HG03280 (cell line): ENCODE measurements around the gene SERINC4.

Experiments
- ATAC-seq: cut with Tn5 transposase; IDR thresholded peaks from one replicate; pipeline ENCODE4 v1.9.1; 2021; ENCODE audit warnings: mild to moderate bottlenecking, moderate library complexity; ENCODE audit not compliant: unreplicated experiment

Gene SERINC4

DNA sequence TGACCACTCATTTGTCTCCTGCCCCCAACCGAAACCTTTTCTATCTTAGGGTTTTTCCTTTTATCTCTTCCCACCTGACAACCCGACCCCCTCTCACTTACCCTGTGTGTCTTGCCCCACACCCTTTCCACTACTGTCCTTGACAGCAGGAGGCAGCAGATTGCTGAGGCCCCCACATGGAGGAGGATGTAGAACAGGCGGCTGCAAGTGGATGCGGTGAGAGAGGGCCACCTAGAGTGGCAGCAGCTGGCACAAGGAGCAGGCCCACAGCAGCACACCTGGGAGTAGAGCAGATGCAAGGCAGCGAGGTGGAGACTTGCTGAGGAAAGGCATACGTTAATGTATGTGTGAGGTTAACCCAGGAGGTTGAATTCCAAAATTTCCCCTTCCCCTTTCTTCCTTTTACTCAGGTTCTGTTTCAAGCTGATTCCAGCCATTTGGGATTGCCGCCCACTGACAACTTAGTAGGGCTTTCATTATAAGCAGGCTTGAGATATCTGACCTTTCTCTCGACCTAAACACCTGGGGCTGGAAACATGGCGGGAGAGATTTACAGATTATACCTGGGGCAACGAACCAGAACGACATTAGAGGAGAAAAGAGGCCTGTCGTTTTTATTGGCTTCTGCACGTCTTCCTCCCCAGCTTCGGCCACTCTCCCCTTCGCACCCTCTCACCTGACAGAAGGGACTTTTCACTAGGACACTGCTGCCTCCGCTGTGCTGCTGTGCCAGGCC, 643 bp downstream of the SERINC4 start:
- ATAC-seq = no peak

DNA sequence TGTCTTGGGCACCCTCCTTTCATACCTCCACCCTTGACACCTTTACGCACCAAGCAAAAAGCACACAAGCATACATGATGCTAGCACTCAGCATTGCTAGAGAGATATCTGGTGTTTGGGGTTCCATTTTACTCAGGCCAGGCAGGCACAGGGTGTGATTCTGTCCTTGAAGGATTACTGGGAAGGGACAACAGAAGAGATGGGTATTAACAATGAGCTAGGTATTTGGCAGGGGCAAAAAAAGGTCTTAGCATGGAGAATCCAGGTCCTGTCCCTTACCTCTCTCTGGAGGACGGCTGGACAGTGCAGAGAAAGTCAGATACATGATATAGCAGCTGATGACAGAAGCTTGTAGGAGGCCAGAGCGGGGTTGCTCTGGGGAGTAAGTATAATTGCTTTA, 3.5 kb downstream of the SERINC4 start:
- no peak for ATAC-seq

DNA sequence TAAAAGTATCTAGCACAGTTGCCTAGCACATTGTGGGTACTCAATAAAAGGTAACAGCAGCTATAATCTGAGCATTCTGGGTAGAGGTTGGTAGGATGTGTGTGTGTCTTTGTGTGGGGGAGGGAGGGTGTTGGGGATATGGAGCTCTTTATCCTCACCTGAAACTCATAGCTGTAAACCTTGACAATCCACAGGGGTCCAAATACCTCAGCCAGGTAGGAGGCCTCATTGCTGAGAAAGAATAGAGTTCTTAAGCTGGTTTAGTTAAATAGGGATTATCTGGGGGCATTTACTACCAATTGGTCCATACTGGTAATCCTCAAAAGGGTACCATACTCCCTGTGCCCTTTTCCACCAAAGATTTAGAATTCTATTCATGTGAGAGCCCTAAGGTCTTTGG, 4.0 kb downstream of the SERINC4 start:
- no peak for ATAC-seq

DNA sequence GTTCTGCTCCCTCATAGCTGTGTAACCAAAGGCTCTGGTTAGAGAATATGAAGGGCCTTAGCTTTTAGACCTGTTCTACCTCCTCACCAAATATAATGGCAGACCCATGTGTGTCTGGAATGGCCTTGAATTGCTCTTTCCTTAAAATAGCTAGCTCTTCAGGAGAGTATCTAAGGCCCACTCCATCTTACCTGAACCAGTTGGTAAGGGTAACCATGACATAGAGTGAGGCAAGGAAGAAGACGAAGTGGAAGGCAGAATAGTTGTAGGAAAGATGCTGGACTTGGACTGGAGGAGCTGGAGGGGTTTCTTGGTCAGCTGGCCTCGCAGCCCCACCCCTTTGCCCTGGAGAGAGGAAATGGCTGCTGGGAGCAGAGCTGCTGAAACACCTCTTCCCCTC, 4.8 kb downstream of the SERINC4 start:
- no peak for ATAC-seq

DNA sequence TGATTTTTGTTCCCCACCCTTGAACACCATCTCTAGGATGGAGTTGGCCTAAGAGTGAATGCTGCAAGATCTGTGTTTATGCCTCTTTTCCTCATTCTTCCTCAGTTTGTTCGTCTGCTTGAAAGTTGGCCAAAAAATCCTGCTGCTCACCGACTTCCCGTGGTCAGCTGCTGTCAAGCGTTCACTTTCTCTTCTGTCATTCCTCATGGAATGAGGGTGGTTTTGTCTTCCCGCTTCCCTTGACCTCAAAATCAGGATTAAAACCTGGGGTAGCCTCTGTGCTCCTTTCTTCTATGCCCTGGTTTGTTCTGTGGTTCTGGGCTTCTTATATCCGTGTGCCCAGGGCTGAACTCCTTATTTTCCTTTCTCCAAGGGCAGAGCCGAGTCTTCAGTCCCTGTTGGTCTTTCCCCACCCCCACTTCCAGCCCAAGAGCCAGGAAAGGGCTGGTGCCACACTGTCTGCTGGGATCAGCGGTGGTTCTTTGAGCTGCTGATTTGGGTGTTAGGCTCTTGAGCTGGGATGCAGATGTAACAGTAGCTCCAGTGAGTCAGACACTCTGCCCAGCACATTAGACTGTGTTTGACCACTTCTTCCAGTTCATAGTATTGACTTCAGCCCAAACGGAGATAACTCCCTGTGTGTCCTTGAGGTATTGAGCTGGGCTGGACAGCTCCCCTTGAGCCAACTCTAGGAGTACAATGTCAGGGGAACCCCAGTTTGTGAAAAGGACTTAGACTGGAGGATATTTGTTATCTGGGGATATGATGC, 5.6 kb downstream of the SERINC4 start:
- ATAC-seq = no peak

DNA sequence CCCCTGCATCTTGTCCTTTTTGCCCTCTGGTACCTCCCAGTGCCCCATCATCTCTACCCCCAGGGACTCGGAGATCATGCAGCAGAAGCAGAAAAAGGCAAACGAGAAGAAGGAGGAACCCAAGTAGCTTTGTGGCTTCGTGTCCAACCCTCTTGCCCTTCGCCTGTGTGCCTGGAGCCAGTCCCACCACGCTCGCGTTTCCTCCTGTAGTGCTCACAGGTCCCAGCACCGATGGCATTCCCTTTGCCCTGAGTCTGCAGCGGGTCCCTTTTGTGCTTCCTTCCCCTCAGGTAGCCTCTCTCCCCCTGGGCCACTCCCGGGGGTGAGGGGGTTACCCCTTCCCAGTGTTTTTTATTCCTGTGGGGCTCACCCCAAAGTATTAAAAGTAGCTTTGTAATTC, 6.4 kb downstream of the SERINC4 start:
- no peak for ATAC-seq

DNA sequence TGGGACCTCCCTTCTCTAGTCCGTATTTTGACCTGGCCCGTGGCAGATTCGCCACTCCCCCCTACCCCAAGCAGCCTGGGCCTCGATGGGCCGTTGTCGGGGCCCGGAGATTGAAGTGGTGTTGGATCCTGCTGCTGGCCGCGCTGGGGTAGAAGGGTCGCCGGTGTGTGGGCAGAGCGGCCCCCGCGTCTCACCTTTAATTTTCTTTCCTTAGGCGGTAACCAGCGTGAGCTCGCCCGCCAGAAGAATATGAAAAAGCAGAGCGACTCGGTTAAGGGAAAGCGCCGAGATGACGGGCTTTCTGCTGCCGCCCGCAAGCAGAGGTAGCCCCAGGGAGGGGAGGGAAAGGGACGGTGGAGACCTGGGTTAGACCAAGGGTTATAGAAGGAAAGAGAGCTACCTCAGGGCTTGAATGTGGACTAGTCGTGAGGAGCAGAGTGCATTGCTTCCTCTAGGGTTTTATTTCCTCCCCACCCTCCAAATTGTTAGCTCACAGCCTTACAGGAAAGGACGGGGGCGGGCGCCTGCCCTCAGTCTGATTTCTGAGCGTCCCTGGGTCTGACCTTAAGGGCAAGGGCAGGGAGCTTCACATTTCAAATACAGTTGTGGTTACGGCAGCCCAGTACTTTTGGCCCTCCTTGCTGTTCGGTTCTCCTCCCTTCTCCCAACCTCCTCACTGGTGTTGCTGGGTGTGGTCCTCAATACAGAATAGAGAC, 7.1 kb downstream of the SERINC4 start:
- ATAC-seq = peak; percentile 4

DNA sequence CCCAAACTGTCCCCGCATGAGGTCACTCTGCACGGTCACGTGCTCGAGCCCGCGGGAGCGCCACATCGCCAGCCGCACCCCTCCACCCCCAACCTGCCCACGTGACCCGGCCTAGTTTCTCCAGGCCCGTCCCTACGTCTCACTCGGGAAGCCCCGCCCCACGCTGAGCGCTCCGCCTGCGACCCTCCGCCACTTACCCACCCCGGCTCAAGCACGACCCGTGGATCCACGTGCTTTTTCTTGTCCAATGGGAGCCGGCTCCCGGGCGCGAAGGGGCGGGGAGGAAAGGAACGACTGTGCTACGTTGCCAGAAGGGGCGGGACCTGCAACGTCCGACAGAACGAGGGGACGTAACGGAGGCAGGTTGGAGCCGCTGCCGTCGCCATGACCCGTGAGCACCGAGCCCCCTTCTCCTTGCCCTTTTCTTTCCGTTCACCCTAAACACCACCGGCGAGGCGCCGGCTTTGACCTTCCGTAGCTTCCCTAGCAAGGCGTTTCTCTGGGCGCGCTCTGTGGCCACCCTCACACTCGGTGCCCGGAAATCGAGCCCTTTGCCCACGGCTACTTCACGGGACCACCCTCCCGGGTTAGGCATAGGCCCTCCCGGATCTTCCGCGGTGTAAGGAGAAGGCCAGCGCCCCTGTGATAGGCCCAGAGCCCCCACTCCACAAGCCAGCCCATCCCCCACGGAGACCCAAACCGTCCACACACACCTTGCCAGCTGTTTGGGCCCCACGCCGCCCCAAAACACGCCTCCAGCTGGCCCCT, 7.8 kb downstream of the SERINC4 start, which contains the start of gene SERF2:
Gene SERF2, plus strand, starts transcription at position 328 of the 768 bp plus-strand sequence. Its CDS starts 57 bp downstream, at position 385.
- peak; percentile 89 for ATAC-seq

DNA sequence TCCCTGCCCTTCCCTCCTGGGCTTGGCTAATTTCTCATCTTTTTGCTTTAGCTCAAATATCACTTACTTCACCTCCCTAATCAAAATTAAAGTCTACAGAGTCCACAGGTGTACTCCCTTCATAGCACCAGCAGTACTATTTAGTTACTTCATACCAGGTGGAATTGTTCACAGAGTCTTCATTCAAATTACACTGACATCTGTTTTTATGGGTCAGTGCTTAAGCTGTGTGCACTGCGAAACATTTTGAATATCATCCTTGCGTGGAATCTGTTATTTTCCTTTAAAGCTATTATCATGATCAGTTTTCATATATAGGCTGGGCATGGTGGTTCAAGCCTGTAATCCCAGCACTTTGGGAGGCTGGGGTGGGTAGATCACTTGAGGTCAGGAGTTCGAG, 10.6 kb downstream of the SERINC4 start:
- ATAC-seq = no peak

DNA sequence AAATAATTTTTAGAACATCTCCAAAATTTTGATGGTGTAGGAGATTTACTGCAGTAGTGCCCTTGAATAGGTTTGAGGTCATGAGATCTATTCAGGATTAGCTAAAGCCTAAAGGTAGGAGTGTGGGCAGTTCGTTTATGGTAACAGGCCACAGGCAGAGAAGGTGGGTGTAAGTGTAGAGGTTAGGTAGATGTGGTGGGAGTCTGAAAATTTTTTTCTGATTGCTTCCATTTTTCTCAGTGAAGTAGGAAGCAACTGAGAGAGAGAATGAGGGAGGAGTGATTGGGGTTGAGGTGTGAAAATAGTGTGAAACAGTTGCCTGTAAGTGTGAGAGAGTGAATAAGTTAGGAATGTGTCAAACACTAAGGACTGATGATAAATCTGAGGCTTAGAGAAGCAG, 21.0 kb downstream of the SERINC4 start:
- no peak for ATAC-seq

DNA sequence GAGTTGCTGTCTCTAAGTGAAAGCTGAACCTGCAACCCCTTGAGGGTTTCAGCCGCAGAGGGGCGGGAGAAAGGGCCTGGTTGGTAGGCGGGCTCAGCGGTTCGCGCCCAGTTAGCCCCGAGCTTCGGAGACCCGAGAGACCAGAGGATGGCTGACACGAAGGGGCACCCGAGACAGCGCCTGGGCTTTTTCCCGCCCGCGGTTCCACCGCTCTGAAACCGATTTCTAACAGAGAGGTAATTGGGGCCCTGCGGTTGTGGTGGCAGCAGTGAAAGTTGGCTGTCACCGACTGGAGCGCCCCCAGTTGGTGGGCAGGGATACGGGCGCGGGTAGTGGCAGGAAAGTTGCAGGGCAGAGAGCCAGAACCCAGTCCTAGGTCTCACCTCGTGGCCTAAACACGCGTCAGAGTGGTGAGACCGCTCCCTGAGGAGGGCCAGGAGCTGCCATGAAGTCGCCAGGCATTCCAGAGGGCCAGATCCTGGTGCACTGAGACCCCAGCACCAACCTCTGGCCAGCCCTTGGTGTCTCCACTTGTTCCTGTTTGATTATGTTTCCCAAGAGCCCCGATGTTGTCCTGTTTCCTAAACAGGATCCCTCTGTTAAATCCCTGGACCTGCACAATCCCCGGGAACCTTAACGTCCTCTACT, 22.6 kb downstream of the SERINC4 start:
- ATAC-seq = peak; percentile 47

DNA sequence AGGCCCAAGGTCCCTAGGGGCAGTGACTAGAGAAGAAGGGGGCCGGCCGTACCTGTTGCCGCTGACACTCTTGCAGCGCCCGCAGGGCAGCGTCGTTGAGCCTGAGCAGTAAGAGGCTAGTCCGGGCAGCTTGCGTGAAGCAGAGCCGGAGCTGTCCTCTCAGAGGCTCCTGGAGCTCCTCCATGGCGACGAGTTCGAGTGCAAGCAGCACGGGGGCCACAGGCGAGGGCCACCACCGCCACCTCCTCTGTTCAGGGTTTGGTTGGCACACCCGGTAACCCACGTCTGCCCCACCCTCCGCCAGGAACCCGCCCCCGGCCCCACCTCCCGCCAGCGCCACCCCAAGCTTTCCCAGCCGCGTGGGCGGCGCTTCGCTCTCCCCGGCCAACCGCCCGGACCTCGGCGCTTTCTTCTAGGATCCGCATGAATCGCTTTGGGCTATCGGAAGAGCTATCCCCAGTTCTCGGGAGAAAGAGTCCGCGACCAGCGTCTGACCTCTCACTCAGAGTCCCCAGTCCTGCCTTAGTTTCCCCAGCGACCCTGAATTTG, 23.2 kb downstream of the SERINC4 start, which contains the start of gene ELL3:
Gene ELL3, minus strand, starts transcription at position 249 of the 549 bp plus-strand sequence. Its CDS starts 65 bp downstream, at position 184.
- peak; percentile 37 for ATAC-seq

DNA sequence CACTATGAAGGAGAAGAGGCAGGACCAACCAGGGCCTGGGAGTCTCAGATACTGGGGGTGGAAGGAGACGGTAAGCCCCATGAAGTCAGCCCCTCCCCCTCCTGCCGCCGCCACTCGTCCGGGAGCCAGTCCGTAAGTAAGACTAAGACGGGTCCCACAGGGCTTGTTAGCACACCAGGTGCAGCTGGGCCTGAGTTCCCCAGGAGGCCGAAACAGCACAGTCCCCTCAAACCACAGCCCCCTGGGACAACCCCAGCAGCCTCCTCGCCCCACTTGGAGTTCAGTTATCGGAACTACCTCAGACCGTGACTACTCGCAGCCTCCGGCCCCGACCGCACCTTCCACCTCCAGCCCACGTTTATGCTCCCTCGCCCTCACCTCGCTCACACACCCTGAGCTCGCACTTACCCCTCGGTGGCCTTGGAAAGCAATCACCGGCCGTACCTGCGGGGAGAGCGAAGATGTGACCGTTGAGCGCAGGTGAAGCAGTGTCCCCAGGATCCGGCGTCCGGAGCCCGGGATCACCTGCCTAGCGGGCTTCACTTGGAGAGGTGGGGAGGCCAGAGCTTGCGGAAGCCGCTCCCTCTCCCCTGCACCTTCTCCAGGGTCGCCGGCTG, 23.8 kb downstream of the SERINC4 start:
- ATAC-seq = peak; percentile 61

DNA sequence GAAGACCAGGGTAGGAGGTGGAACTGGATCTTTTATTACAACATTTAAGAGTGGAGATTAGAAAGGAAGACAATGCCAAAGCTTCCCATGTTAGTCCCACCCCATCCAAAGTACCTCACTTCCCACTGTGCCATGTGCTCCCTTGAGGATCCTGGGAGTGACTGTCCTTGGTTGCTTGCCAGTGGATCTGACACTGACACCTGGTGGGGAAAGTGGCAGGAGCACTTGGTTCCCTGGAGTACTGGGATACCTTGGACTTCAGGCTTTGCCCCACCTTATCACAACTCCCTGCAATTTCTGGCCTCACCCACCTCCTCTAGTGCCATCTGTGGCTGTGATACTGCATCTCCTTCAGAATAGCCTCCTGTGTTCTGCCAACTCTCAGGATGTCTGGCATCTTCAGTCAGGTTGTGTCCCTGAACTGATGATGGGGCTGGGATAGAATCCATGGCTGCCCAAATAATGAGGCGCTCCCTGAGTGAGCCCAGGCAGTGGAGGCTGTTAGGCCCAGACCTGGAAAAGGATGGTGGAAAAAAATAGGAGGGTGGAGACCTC, 24.5 kb downstream of the SERINC4 start:
- no peak for ATAC-seq

DNA sequence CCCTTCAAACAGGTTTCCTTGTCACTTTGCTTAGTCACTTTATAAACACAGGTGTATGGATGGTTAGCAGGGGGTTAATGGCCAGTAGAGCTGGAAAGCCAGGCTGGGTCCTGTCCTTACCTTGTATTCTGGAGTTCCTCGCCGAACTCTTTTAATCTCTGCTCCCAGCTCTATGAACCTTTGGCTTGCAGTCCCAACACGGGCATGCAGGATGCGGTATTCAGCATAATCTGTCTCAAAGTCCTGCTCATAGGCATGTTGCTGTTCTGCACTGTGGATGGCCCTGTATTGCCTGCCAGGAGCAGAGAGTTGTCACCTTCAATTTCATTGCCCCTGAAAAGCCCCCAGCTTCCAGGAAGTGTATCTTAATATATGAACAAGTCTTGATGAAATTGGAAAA, 26.0 kb downstream of the SERINC4 start:
- ATAC-seq = no peak

DNA sequence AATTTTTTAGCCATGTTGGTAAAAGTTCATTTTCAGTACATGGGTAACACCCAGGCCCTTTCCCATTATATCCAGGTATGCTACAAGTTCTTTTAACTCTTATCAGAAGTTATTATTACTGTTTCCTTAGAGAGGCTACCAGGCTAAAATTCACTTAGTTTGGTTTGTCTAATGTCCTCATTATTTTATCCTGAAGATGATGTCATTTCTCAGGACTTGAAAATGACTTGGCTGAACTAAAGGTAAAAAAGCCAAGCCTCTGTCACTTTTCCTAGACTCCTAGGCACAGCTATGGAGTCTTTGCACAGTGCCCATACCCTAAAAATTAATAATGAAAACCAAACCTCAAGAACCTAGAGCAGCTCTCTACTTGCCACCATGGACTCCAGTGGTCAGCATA, 27.4 kb downstream of the SERINC4 start:
- no peak for ATAC-seq

DNA sequence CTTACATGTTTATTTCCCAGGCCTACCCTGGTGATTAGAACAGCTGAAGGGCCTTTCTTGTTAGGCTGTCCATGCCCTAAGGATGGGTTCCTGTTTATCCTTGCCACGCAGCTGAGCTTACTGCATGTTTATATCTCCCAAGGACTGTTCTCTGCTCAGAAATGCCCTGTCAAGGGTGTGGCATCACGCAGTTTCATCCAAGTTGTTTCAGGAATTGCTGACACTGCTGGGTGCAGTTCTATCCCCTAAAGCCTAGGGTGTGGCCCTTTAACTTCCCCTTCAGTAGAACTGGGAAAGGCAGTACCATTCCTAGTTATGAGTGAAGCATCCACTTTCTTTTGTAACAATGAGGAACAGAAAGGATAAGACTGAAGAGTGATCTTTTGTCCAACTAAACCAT, 28.2 kb downstream of the SERINC4 start:
- no peak for ATAC-seq

DNA sequence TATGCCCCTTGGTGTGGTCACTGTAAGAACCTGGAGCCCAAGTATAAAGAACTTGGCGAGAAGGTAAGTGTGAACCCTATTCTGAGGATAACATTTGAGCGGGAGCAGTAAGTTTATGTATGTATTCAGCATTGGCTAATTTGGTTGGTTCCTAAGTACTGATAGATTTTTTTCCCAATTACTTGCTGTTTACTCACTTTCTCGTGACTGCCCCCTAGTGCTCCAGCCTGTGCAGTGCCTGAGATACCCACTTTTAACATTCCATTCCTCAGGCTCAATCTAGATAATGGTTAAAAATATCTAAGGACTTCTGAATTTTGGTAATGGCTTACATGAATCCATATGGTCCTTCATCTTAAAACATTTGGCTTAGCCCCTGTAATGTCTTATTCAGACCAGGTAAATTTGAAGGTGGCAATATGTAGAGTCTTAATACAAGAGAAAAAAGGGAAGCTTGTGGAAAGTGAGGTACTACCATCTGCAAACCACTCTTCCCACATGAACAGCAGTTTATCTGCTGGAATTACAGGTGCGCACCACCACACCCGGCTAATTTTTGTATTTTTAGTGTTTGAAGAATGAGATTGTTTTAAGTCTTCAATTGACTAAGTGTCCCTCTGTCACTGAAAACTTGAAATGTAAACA, 30.3 kb downstream of the SERINC4 start:
- ATAC-seq = no peak
